Liver (tissue), 9 donors: ENCODE results near the gene PATE2. TPM values are rescaled to one million over a fixed set of nuclear protein-coding genes. Genes with fewer than 3 reads are reported as not detected.

Source experiments
- DNase-seq: peaks from one replicate; pipeline ENCODE4 v3.0.0-alpha.2; 2017; ENCODE audit warnings: low spot score
- H3K27ac ChIP-seq, 2 donors: one replicate each; pipeline ENCODE4 v1.7.0; 2013; ENCODE audit warnings: inconsistent platforms in 2 of 2, low read length in 2 of 2, control low read depth in 1 of 2, low read depth in 1 of 2, mild to moderate bottlenecking in 1 of 2
- H3K27me3 ChIP-seq, 4 donors: one replicate each; pipeline versions ENCODE4 v1.6.1 to v1.7.0; 2013; ENCODE audit warnings: low read length in 3 of 4, inconsistent platforms in 1 of 4, mild to moderate bottlenecking in 1 of 4, moderate library complexity in 1 of 4; ENCODE audit not compliant: control insufficient read depth in 4 of 4, insufficient read depth in 4 of 4
- H3K36me3 ChIP-seq, 4 donors: one replicate each; pipeline versions ENCODE4 v1.6.1 to v1.7.0; 2013; ENCODE audit warnings: low read length in 3 of 4, mild to moderate bottlenecking in 3 of 4, low read depth in 1 of 4, moderate library complexity in 1 of 4; ENCODE audit not compliant: control insufficient read depth in 4 of 4, insufficient read depth in 3 of 4
- H3K4me1 ChIP-seq, 4 donors: one replicate each; pipeline versions ENCODE4 v1.6.1 to v1.7.0; 2013; ENCODE audit warnings: low read length in 3 of 4, mild to moderate bottlenecking in 3 of 4, moderate library complexity in 1 of 4; ENCODE audit not compliant: control insufficient read depth in 4 of 4, insufficient read depth in 4 of 4
- H3K4me3 ChIP-seq, 3 donors: one replicate each; pipeline versions ENCODE4 v1.6.1 to v1.7.0; 2013; ENCODE audit warnings: low read length in 3 of 3, control low read depth in 1 of 3, low read depth in 1 of 3, mild to moderate bottlenecking in 1 of 3
- H3K9ac ChIP-seq, 2 donors: one replicate each; pipeline ENCODE4 v1.7.0; 2013; ENCODE audit warnings: low read length in 2 of 2, mild to moderate bottlenecking in 2 of 2, moderate library complexity in 2 of 2, control low read depth in 1 of 2, low read depth in 1 of 2
- H3K9me3 ChIP-seq, 4 donors: one replicate each; pipeline versions ENCODE4 v1.6.1 to v1.7.0; 2013; ENCODE audit warnings: low read length in 3 of 4; ENCODE audit not compliant: control insufficient read depth in 4 of 4
- EGR1 ChIP-seq, 2 donors: IDR thresholded peaks; 2 replicates each; pipeline ENCODE4 v1.6.1; 2016 to 2018; ENCODE audit warnings: antibody characterized with exemption in 2 of 2, low read depth in 2 of 2
- FOXA1 ChIP-seq: IDR thresholded peaks from 2 replicates; pipeline ENCODE4 v1.6.1; 2016; ENCODE audit warnings: antibody characterized with exemption
- FOXA2 ChIP-seq: IDR thresholded peaks from 2 replicates; pipeline ENCODE4 v1.6.1; 2016; ENCODE audit warnings: antibody characterized with exemption
- GABPA ChIP-seq, 2 donors: IDR thresholded peaks in 1 of 2; conservative IDR thresholded peaks in 1 of 2; 2 replicates each; pipeline ENCODE4 v1.6.1; 2016; ENCODE audit warnings: antibody characterized with exemption in 2 of 2, mild to moderate bottlenecking in 1 of 2, moderate library complexity in 1 of 2
- HNF4A ChIP-seq, 2 donors: conservative IDR thresholded peaks; 2 replicates each; pipeline ENCODE4 v1.6.1; 2016; ENCODE audit warnings: antibody characterized with exemption in 2 of 2, mild to moderate bottlenecking in 2 of 2
- HNF4G ChIP-seq: IDR thresholded peaks from 2 replicates; pipeline ENCODE4 v1.6.1; 2016; ENCODE audit warnings: antibody characterized with exemption
- JUND ChIP-seq, 2 donors: IDR thresholded peaks; 2 replicates each; pipeline ENCODE4 v1.6.1; 2016; ENCODE audit warnings: antibody characterized with exemption in 2 of 2
- NR2F2 ChIP-seq: IDR thresholded peaks from 2 replicates; pipeline ENCODE4 v1.6.1; 2016; ENCODE audit warnings: antibody characterized with exemption
- RAD21 ChIP-seq, 2 donors: IDR thresholded peaks; 2 replicates each; pipeline ENCODE4 v1.6.1; 2016; ENCODE audit warnings: antibody characterized with exemption in 2 of 2, mild to moderate bottlenecking in 2 of 2
- RXRA ChIP-seq, 2 donors: IDR thresholded peaks; 2 replicates each; pipeline ENCODE4 v1.6.1; 2017 to 2018; ENCODE audit warnings: antibody characterized with exemption in 2 of 2, mild to moderate bottlenecking in 1 of 2
- TAF1 ChIP-seq: conservative IDR thresholded peaks from 2 replicates; pipeline ENCODE4 v1.6.1; 2016; ENCODE audit warnings: antibody characterized with exemption, mild to moderate bottlenecking
- YY1 ChIP-seq: IDR thresholded peaks from 2 replicates; pipeline ENCODE4 v1.6.1; 2016; ENCODE audit warnings: antibody characterized with exemption, mild to moderate bottlenecking
- WGBS: extraction: QIAGEN DNeasy Blood & Tissue Kit; methylation state at CpG from one replicate; pipeline ENCODE4 v1.1.7; 2013; 5-methylcytosine and 5-hydroxymethylcytosine counted together
- polyA plus RNA-seq, 2 donors: library from polyadenylated mRNA; stranded (reverse) in 1 of 2; unstranded in 1 of 2; fragments of 200-250 nt in 1 of 2; fragments of >200 nt in 1 of 2; fragmentation: Nextera tagmentation in 1 of 2; extraction: Ambion mirVana in 1 of 2; gene quantifications; one replicate each; pipeline versions ENCODE4 v1.2.1 to v1.2.3, GENCODE V29; 2013 to 2015
- total RNA-seq, 2 donors: library from RNA; depleted of rRNA; stranded (reverse); fragments of >200 nt; gene quantifications; one replicate each; pipeline ENCODE4 v1.2.3, GENCODE V29; 2014
- TF ChIP-seq, protein P1 (sequence below): IDR thresholded peaks from 2 replicates; pipeline ENCODE4 v1.6.1; 2016; ENCODE audit warnings: antibody characterized with exemption
- TF ChIP-seq, protein P2 (sequence below): IDR thresholded peaks from 2 replicates; pipeline ENCODE4 v1.6.1; 2016; ENCODE audit warnings: antibody characterized with exemption, mild to moderate bottlenecking
- TF ChIP-seq, protein P3 (sequence below): fragments of 150-350 bp; IDR thresholded peaks from 2 replicates; pipeline ENCODE4 v1.5.1; 2017; ENCODE audit warnings: improper control_type of control experiment, low read depth, low read length; ENCODE audit not compliant: missing input control
- TF ChIP-seq, protein P4 (sequence below): IDR thresholded peaks from 2 replicates; pipeline ENCODE4 v1.6.1; 2016; ENCODE audit warnings: antibody characterized with exemption
- TF ChIP-seq, protein P5 (sequence below): IDR thresholded peaks from 2 replicates; pipeline ENCODE4 v1.6.1; 2016; ENCODE audit warnings: antibody characterized with exemption
- donor health status: healthy.
- donor health status: healthy.
- donor health status: healthy.
- donor health status: healthy.
- donor health status: healthy.

Gene PATE2
- total and polyA plus RNA-seq, 4 donors, result not detected

DNA sequence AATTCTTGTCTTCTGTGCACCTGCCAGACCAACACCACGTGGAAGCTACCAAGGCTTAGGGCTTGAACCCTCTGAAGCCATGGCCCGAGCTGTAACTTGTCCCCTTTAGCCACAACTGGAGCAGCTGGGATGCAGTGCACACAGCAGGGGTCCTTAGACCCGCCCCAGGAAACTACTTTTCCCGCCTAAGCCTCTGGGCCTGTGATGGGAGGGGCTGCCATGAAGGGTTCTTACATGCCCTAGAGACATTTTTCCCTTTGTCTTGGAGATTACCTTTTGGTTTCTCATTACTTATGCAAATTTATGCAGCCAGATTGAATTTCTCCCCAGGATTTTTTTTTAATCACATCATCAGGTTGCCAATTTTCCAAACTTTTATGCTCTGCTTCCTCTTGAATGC, 19.0 kb upstream of the PATE2 start:
- no peaks in the 10 kb centered on the region for H3K27me3 ChIP-seq
- H3K4me1 ChIP-seq, result no peaks in the 10 kb centered on the region
- no peak for TF ChIP-seq FOXA1
- TF ChIP-seq, protein P1, sequence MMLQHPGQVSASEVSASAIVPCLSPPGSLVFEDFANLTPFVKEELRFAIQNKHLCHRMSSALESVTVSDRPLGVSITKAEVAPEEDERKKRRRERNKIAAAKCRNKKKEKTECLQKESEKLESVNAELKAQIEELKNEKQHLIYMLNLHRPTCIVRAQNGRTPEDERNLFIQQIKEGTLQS, result no peak
- H3K36me3 ChIP-seq, result no peaks in the 10 kb centered on the region
- no peak overlapping the region for H3K27ac ChIP-seq
- no peak overlapping the region for H3K9ac ChIP-seq
- no peak for DNase-seq
- WGBS, result 41% methylated on average over 4 of the region's 4 CpGs
- no peak overlapping the region for H3K4me3 ChIP-seq
- peaks cover 0 to 13% (median 9%) of the 10 kb centered on the region in 4 donors for H3K9me3 ChIP-seq

DNA sequence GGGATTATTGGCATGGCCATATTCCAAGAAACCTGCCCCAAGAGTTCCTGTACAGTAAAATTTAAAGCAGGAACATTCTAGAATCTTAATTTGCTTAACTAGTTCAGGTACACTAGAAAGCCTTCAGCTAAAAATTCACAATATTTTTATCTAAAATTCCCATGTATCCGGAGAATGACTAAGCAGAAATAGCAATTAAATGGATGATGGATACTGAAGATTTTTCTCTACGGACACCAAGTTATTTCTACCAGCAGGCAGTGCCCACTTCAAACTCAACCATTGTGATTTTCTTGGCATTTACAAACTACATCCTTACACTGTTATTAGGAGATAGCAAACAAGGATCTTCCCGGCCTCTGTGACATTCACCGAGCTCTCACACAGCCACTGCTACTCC, 12.2 kb upstream of the PATE2 start:
- H3K9me3 ChIP-seq, result peaks cover 0 to 4% (median 1%) of the 10 kb centered on the region in 4 donors
- DNase-seq, result no peak
- H3K4me1 ChIP-seq, result no peaks in the 10 kb centered on the region
- no peak for TF ChIP-seq HNF4A (conservative IDR thresholded peaks at IDR 0.05)
- TF ChIP-seq YY1, result no peak
- no peak for TF ChIP-seq FOXA2
- TF ChIP-seq RAD21 (IDR thresholded peaks at IDR 0.05), result no peak
- no peak for TF ChIP-seq GABPA (IDR thresholded peaks at IDR 0.05 in 1 of 2, conservative IDR thresholded peaks at IDR 0.05 in 1 of 2)
- TF ChIP-seq, protein P1, result no peak
- no peak for TF ChIP-seq JUND (IDR thresholded peaks at IDR 0.05)
- TF ChIP-seq NR2F2, result no peak
- TF ChIP-seq HNF4G, result no peak
- TF ChIP-seq EGR1 (IDR thresholded peaks at IDR 0.05; ENCODE audit: low read depth in 2 of 2), result no peak
- TF ChIP-seq, protein P2, sequence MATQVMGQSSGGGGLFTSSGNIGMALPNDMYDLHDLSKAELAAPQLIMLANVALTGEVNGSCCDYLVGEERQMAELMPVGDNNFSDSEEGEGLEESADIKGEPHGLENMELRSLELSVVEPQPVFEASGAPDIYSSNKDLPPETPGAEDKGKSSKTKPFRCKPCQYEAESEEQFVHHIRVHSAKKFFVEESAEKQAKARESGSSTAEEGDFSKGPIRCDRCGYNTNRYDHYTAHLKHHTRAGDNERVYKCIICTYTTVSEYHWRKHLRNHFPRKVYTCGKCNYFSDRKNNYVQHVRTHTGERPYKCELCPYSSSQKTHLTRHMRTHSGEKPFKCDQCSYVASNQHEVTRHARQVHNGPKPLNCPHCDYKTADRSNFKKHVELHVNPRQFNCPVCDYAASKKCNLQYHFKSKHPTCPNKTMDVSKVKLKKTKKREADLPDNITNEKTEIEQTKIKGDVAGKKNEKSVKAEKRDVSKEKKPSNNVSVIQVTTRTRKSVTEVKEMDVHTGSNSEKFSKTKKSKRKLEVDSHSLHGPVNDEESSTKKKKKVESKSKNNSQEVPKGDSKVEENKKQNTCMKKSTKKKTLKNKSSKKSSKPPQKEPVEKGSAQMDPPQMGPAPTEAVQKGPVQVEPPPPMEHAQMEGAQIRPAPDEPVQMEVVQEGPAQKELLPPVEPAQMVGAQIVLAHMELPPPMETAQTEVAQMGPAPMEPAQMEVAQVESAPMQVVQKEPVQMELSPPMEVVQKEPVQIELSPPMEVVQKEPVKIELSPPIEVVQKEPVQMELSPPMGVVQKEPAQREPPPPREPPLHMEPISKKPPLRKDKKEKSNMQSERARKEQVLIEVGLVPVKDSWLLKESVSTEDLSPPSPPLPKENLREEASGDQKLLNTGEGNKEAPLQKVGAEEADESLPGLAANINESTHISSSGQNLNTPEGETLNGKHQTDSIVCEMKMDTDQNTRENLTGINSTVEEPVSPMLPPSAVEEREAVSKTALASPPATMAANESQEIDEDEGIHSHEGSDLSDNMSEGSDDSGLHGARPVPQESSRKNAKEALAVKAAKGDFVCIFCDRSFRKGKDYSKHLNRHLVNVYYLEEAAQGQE, result no peak
- TF ChIP-seq, protein P3, sequence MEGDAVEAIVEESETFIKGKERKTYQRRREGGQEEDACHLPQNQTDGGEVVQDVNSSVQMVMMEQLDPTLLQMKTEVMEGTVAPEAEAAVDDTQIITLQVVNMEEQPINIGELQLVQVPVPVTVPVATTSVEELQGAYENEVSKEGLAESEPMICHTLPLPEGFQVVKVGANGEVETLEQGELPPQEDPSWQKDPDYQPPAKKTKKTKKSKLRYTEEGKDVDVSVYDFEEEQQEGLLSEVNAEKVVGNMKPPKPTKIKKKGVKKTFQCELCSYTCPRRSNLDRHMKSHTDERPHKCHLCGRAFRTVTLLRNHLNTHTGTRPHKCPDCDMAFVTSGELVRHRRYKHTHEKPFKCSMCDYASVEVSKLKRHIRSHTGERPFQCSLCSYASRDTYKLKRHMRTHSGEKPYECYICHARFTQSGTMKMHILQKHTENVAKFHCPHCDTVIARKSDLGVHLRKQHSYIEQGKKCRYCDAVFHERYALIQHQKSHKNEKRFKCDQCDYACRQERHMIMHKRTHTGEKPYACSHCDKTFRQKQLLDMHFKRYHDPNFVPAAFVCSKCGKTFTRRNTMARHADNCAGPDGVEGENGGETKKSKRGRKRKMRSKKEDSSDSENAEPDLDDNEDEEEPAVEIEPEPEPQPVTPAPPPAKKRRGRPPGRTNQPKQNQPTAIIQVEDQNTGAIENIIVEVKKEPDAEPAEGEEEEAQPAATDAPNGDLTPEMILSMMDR, result no peak
- TF ChIP-seq FOXA1, result no peak
- no peaks in the 10 kb centered on the region for H3K27me3 ChIP-seq
- WGBS, result 94% methylated on average over 4 of the region's 4 CpGs
- no peak overlapping the region for H3K4me3 ChIP-seq
- H3K36me3 ChIP-seq, result no peaks in the 10 kb centered on the region
- H3K27ac ChIP-seq, result no peak overlapping the region
- no peak overlapping the region for H3K9ac ChIP-seq

DNA sequence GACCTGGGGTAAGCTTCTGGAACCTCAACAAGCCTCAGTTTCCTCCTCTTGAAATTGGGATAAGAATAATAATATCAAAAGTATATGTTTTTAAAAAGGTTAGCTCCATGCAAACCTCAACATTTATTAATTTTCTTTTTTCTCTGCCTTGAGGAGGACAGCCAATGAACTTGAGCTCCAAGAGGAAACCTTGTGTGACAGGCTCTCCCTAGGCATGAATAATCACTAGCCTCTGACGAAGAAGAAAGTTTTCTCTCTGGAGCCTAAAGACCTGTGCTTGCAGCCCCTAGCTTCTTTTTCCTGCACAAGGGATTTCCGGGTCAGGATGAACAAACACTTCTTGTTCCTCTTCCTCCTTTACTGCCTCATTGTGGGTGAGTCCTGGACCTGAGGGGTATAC, 9.2 kb upstream of the PATE2 start, which contains the start of gene PATE3:
Gene PATE3 (plus strand): TSS at position 301 of the 400 bp plus-strand sequence. CDS start 25 bp downstream, at position 326.
- no peaks in the 10 kb centered on the region for H3K4me1 ChIP-seq
- H3K27me3 ChIP-seq, result no peaks in the 10 kb centered on the region
- H3K27ac ChIP-seq, result no peak within 1 kb of the TSS
- no peak within 1 kb of the TSS for H3K4me3 ChIP-seq
- DNase-seq, result no peak
- TF ChIP-seq, protein P4, sequence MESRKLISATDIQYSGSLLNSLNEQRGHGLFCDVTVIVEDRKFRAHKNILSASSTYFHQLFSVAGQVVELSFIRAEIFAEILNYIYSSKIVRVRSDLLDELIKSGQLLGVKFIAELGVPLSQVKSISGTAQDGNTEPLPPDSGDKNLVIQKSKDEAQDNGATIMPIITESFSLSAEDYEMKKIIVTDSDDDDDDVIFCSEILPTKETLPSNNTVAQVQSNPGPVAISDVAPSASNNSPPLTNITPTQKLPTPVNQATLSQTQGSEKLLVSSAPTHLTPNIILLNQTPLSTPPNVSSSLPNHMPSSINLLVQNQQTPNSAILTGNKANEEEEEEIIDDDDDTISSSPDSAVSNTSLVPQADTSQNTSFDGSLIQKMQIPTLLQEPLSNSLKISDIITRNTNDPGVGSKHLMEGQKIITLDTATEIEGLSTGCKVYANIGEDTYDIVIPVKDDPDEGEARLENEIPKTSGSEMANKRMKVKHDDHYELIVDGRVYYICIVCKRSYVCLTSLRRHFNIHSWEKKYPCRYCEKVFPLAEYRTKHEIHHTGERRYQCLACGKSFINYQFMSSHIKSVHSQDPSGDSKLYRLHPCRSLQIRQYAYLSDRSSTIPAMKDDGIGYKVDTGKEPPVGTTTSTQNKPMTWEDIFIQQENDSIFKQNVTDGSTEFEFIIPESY, result no peak
- TF ChIP-seq FOXA2 (no peak), FOXA1 (no peak), TAF1 (no peak), RXRA (IDR thresholded peaks at IDR 0.05) (no peak), YY1 (no peak)
- TF ChIP-seq, protein P5, sequence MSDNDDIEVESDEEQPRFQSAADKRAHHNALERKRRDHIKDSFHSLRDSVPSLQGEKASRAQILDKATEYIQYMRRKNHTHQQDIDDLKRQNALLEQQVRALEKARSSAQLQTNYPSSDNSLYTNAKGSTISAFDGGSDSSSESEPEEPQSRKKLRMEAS, result no peak
- TF ChIP-seq, protein P1, result no peak
- peaks cover 0 to 2% (median under 1%) of the 10 kb centered on the region in 4 donors for H3K9me3 ChIP-seq
- H3K9ac ChIP-seq, result no peak within 1 kb of the TSS
- 48% methylated on average over 2 of the region's 2 CpGs for WGBS
- no peaks in the 10 kb centered on the region for H3K36me3 ChIP-seq
